NCI-H446 treated with DMSO at 0.1 percent for 48 hours (cell line): Measurements from ENCODE around the gene LPO.
A peak's percentile ranks its signal among the peaks of the same experiment; 100 is the strongest.

Source experiments
- DNase-seq: peaks from one replicate; lab custom pipeline; 2025; lab: John Stamatoyannopoulos, UW

Gene LPO

DNA sequence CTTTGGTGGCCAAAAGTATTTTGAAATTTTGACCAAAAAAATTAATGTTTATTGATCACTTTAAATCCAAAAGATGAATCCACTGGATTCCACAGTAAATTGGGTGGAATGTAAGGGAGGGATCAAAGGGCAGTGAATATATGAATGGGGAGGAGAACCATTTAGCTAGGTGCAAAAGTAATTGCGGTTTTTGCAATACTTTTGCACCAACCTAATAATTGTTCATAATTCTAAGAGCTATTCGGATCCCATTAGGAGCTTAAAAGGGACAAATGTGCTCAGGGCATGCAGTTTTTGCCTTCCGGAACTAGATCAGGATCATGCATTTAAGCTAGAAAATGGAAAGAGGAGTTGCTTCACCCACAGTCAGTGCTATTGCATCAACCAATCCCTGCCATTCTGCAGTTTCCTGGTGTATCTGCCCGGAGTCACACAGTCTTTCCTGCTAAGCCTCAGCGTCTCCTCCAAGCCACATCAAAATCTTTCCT, at the start of gene LPO:
Gene LPO, plus strand, starts transcription at position 438 of the 488 bp plus-strand sequence. CDS start 4,396 bp downstream, outside the sequence.
- DNase-seq, result no peak

DNA sequence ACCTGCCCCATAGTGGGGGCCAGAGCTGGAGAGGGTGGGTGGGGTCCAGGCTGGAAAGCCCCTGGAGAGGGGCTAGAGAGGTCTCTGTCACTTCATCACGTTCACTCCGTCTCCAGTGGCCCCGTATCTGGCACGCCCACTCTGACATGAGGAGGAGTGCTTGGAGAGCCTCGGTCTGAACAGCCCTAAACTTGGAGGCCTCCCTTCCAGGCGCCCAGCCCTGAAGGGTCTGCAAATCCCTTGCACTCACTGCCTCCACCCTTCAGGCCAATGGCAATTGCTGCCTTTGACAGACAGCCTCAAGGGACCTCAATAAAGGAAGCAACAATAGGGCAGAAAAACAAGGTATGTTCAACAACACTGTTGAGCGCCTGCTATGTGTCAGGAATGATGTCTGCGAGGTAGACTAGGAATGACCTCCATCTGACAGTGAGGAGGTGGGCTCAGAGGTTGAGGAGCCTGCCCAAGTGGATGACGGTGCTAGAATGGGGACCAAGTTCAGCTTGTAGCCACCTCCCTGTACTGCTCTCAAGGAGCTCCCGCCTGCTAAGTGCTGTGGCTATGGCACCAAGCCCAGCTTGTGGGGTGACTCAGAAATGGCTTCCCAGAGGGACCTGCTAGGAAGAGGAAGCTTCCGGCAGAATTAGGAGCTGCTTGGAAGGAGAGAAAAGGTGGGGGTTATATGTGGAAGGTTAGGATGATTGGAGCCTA, 48.8 kb upstream of the LPO start:
- no peak for DNase-seq

DNA sequence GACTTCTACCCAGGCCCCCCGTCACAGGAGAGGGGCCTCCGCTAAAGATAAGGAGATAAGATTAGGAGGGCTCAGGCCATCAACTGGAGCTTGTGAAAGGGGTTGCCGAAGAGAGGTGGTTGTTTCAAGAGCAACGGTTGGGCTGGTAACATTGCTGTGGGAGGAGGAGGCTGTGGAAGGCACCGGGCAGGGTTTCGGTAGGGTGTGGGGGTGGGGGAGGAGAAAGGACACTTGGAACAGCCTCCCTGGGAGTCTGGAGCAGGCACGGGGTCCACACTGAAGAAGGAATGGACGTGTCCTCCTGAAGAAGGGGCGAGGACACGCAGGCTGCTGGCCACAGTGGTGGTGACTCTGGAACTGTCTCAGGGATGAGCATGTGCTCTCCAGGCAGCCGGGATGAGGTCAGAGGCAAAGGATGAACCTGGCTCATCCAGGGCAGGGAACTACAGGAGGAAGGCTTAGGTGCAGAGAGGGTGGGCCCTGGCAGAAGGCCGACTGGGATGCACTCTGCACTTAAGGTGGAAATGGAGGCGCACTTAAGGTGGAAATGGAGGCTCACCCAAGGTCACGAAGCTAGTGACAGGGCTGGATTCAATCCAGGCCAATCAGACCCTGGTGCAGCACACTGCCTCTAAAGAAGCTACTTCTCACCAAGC, 47.0 kb upstream of the LPO start:
- no peak for DNase-seq

DNA sequence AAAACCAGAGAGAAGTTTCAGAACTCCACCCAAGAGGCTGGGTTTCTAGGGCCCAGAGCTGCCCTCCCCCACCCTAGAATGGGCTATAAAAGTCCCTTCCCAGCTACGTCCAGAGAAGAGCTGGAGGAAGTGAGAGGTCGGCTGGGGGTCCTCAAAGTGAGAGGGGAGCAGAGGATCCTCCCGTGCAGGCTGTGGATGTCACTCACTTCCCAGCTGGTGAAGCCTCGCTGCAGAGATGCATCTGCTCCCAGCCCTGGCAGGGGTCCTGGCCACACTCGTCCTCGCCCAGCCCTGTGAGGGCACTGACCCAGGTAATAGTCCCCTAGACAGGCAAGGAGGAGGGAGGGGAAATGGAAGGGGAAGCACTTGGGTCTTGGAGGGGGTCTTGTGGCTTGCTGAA, 45.8 kb upstream of the LPO start, which contains the start of gene EPX:
Gene EPX, plus strand, starts transcription at position 115 of the 400 bp plus-strand sequence. Its CDS starts 121 bp downstream, at position 236.
- DNase-seq, result no peak

DNA sequence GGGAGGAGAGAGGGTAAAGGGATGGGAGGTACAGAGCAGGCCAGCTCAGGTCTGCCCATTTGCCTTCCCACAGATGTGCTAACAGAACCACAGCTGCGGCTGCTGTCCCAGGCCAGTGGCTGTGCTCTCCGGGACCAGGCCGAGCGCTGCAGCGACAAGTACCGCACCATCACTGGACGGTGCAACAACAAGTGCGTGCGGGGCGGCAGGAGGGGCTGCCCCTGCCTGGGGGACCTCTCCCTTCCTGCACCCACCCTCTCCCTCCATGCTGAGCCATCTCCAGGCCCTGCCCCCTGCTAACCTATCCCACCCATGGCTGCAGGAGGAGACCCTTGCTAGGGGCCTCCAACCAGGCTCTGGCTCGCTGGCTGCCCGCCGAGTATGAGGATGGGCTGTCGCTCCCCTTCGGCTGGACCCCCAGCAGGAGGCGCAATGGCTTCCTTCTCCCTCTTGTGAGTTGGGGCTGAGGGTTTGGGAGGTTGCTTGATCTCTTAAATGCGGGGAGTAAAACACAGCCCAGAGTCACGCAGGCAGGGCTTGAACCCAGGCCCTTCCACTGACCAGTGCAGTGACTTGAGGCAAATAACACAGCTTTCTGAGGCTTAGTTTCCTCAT, 44.6 kb upstream of the LPO start:
- DNase-seq, result no peak

DNA sequence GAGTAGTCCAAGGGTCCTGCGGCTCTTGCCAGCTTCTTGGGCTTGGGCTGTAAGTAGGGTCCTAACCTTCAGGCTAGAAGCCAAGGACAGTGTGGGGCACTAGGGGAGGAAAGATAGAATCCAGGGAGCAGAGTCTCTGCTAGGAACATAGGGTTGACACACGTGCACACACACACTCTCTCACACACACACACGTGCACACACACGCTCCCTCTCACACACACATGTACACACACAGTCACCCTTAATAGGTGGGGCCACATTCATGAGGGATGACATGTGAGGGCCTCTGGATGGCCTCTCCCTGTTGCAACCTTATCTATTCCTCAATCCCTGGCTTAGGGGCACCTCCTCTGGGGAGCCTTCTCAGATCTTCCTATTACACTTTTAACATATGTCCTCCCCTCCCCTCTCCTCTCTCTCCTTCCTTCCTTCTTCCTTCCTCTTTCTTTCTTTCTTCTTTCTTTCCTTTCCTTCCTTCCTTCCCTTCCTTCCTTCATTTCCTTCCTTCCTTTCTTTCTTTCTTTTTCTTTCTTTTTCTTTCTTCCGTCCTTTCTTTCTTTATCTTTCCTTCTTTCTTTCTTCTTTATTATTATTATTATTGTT, 42.8 kb upstream of the LPO start:
- no peak for DNase-seq

DNA sequence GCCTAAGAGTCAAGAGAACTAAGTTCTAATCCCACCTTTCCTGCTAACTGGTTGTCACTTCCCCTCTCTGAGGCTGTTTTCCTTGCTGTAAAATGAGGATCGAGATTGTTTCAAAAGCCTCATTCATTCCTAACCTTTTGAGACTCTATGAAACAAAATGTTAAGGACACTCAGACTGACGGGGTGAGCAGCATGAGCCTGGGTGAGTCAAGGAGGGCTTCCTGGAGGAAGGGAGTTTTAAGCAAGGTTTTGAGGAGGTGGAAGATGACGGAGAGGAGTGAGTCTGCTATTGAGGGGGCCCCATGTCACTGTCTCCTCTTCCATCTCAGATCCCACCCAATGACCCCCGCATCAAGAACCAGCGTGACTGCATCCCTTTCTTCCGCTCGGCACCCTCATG, 41.8 kb upstream of the LPO start:
- DNase-seq, result no peak

DNA sequence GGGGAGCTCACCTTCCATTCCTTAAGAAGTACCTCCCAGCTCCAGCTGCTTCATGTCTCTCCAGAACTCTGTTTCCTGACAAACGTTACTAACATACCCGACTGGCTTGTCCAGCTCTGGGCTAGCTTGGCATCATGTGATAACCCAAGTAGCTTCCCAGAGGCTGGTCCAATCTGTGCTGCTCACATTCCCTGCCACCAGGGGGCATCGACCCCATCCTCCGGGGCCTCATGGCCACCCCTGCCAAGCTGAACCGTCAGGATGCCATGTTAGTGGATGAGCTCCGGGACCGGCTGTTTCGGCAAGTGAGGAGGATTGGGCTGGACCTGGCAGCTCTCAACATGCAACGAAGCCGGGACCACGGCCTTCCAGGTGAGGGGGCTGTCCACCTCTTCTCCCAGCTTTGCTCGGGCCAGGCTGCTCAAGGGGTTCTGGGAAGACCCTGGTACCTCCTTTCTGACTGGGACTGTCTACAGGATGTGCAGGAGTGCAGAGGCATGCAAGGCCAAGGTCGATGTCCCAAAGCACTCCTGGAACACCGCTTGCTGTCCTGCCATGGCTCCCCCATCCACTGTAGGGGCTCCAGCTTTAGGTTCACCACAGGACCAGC, 38.3 kb upstream of the LPO start:
- DNase-seq, result no peak

DNA sequence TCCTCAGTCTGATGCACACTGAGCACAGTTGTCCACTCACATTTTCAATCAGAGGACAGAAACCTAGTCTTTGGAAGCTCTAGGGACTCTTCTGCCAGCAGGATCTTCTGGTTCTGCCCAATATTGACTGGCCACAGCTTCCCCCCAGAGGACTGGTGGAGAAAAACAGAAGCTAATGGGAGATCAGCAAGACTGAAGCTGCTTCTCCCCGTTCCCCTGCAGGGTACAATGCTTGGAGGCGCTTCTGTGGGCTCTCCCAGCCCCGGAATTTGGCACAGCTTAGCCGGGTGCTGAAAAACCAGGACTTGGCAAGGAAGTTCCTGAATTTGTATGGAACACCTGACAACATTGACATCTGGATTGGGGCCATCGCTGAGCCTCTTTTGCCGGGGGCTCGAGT, 35.5 kb upstream of the LPO start:
- no peak for DNase-seq

DNA sequence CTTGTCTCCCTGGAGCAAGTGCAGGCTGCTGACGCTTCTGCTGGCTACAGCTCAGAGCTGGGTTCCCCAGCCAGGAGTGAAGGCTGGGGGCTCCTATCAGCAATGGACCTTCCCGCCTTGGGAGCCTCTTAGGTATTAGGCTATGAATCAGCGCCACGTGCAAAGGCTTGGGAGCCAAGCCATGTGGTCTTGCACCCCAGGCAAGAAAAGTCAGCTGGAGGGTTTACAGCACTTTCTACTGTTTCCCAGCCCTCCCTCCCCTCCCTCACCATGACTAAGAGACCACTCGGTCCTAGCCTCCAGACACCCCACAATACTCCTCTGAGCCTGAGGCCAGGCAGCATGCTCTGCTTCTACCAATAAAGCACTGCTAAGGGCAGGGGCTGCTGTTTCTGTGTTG, 33.6 kb upstream of the LPO start:
- no peak for DNase-seq

DNA sequence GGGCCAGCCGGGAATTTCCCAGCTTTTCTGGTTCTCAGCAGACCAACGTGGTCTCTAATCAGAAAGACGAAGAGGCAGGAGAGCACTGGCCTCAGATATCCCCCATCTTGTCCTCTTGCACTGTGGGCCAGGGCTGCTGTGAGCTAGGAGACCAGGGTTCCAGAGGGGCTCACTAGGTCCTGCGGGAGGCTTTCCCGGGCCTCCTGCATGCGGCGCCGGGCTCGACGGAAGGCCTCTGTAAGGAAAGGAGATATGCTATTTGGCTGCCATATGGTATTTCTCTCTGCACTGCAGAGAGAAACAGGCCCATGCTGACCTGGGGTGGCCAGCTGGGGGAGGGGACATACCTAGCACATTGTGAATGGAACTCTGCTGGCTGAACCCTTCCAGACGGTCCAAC, 32.4 kb upstream of the LPO start:
- DNase-seq, result no peak

DNA sequence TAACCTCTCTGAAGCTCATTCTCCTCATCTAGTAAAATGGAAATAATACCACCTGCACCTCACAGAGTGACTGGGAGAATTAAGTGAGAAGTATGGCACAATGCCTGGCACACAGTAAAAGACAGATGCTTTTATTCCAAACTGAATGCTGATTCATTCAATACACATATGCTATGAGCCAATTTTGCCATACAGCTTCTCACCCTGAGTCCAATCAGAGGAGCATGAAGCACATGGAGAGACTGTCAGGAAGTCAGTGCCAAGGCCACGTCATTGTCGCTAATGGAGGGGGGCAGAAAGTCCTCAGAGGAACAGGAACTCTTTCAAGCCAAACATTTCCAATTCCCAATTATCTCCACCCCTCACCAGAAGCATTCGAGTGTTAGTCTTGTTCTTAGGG, 30.9 kb upstream of the LPO start:
- no peak for DNase-seq

DNA sequence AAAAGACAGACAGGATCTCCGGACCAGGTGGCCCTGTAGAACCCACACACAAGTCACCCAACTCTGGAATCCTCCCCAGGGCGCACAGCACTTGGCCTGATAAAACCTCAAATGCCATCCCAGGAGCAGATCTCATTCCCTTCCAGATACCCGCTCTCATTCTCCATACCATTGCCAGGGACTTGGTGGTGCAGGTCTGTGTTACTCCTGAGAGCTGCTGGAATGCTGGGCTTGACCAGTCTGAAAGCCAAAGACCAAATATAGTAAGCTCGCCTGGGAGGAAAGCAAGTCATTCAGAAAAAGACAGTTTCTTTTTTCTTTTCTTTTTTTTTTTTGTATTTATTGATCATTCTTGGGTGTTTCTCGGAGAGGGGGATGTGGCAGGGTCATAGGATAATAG, 30.0 kb upstream of the LPO start:
- DNase-seq, result no peak

DNA sequence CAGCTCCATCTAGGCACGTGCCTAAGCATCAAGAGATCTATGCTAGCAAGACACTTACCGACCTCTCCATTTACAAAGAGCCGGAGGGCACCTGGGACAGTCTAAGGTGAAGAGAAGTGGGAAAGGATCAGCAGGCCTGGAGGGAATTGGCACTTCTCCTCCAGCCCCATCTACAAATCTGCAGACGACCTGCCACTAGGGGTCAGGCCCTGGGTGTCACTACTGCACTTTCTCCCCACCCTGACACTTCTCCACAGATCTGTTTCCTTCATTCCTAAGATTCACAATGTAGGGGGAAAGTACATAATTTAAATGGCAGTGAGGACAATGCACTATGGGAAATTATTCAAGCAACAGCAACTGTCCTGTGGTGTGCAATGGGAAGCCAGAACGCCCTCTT, 27.5 kb upstream of the LPO start:
- no peak for DNase-seq

DNA sequence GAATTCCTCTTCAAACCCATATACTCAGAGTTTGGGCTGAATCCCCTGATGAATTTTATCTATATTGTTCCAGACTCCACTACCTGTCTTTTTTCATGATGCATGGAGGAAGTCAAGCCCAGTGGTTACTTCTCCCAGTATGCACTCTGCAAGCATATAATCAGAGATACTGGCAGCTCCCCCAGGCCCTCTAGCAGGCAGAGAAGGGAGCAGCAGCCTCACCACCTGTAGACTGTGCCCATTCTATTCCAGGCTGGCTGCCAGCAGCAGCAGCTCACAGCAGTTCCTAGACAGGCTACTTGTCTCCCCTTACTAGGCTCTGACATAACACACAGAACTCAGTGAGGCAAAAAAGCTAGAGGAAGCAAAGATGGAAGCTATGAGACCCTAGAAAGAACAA, 22.7 kb upstream of the LPO start:
- DNase-seq, result no peak

DNA sequence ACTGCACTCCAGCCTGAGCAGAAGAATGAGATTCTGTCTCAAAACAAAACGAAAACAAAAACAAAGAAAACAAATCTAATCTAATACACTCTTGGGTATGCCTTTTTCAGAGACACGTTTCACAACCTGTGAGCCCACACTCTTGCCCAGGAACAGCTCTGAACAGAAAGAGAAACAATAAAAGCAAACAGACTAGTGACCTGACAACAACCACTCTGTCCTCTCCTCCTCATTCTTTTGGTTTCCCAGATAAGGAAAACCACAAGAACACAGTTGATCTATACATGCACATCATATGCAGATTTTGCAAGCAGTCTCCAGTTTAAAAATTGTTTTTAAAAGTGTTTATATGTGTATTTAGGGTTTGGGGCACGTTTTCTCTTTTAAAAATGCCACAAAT, 20.6 kb upstream of the LPO start:
- DNase-seq, result no peak

DNA sequence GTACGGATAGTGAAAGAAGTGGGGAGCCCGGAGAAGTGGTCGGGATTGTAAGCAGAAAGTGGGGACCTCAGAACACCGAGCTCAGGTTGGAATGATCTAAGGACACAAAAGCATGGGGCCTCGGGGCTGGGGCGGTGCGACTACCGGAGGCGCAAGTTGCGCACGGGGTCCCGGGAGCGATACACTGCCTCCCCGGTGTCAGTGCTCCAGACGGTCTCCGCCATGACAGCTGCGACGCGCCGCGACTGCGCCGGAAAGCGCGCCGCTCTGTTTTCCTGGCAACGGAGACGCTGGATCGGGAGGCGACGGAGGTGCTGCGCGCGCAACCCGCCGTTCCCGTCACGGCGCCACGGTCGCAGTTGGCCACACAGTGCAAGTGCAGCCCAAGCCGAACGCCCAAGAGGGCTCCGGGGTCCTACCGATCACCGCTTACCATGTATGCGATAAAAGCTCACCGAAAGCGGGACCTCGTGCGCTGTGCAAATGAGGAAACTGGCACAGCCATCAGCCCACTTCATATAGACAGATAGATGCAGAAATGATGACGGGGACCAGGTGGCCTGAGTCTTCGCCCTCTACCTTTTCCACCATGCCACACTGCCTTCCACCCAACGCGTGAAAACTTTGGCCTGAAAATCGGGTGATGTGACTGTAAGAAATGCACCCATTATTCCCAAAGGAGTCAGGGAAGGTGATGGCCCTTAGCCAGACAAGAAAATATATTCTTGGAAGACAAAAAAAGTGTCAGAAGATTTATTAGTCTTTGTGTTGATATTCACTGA, 19.2 kb upstream of the LPO start, which contains the start of gene MKS1:
Gene MKS1, minus strand, starts transcription at position 249 of the 782 bp plus-strand sequence. Its CDS starts 25 bp downstream, at position 224.
- DNase-seq, result peak; percentile 80

DNA sequence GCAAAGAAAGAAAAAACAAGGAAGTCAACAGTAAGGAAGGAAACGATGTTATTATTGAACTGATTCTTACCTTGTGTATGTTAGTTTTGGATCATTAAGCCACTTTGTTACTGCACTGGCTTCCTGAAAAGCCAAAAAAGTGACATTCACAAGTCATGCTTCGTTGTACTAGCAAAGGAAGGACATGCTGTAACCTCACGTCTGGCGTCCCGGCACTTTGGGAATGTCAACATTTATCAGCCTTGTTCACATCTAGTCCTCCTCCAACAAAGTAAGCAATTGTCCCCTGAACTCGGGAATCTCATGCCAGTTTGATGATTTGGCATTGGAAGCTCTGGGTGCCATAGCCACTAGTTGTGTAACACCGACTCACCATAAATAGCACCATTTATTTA, 18.6 kb upstream of the LPO start:
- no peak for DNase-seq

DNA sequence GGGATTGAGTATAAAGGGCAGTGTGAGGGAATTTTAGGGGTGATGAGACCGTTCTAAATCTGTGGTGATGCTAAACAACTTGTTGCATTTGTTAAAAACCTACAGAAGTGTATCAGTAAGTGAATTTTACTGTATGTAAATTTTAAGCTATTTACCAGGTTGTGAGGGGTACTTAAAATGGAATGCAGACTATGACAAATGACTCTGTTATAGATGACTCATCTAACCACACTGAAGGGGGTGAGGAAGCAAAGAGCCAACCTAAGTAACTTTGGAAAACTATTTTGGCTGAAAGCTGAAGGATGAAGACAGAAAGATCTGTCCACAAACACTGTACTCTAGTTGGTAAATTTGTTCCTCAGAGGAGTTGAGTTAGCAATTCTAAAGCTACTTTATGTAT, 14.1 kb upstream of the LPO start:
- no peak for DNase-seq

DNA sequence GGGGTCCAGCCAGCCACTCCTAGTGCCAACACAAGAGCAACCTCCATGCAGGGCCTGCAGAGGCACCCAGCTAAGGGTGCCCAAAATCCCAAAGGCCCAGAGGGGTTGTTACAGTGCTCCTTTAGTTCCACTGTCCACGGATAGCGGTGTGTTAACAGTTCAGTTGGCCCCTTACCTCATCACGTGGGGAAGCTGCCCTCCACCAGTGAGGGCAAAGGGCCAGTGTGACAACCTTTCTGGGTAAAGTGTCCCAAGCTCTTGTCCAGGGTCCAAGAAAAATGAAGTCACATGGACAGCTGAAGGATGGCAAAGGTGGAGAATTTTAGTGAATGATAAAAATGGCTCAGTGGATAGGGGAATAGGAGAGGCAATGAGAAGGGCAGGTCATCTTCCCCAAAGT, 10.7 kb upstream of the LPO start:
- DNase-seq, result no peak

DNA sequence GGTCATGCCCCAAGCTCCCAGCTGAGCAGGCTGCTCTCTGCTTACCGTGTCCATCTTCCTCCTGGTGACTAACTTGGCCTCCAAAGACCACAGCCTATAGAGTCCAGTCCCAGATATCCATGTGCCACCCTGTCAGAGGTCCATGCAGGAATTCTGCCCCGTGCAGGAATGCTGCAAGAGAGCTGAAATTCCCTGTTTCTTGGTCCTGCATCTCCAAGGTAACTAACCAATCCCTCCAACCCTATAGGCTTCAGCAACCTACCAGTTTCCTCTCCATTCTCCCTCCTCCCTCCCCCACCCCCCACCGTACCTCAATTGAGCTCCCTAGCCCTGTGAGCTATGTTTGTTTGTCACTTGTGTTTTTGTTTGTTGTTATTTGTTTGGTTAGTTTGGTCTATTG, 9.7 kb upstream of the LPO start:
- DNase-seq, result no peak
